OCI-LY7 (cell line): ENCODE measurements around the gene GNAQ.

ENCODE experiments used
- EZH2phosphoT487 ChIP-seq: fragments of 200-600 bp; sonication (generic); IDR thresholded peaks from 2 replicates; pipeline ENCODE4 v1.6.1; 2018; ENCODE audit warnings: low read depth, borderline replicate concordance, mild to moderate bottlenecking, mixed run types, antibody characterized with exemption, low read length, moderate library complexity, mixed read lengths
- TF ChIP-seq, protein P1 (sequence below): fragments of 200-600 bp; sonication (generic); conservative IDR thresholded peaks from 2 replicates; pipeline ENCODE4 v1.5.1; 2014; ENCODE audit warnings: mild to moderate bottlenecking, antibody characterized with exemption, low read length, moderate library complexity, mixed read lengths

DNA sequence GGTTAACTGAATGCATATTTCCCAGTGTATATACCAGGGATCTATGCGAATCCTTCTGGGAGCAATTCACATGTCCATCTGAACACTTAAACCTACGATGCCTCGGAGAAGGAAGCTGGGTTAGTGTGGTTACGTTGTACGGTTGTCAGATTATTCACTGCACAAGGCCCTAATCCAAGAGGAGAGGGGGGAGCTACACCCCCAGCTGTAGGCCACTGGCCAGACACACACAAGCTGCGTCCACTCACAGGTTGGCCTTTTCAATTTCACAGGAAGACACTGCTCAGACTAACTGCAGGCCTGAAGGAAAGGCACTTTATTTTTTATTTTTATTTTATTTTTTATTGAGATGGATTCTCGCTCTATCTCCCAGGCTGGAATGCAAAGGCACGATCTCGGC, 199.0 kb downstream of the GNAQ start:
- TF ChIP-seq, protein P1, sequence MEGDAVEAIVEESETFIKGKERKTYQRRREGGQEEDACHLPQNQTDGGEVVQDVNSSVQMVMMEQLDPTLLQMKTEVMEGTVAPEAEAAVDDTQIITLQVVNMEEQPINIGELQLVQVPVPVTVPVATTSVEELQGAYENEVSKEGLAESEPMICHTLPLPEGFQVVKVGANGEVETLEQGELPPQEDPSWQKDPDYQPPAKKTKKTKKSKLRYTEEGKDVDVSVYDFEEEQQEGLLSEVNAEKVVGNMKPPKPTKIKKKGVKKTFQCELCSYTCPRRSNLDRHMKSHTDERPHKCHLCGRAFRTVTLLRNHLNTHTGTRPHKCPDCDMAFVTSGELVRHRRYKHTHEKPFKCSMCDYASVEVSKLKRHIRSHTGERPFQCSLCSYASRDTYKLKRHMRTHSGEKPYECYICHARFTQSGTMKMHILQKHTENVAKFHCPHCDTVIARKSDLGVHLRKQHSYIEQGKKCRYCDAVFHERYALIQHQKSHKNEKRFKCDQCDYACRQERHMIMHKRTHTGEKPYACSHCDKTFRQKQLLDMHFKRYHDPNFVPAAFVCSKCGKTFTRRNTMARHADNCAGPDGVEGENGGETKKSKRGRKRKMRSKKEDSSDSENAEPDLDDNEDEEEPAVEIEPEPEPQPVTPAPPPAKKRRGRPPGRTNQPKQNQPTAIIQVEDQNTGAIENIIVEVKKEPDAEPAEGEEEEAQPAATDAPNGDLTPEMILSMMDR: no peak
- no peak for TF ChIP-seq EZH2phosphoT487
